ENCODE results near the gene DCAF10.
"Not testable (repeated sequence)": the region's sequence is repeated elsewhere in the genome, so short reads cannot be mapped to it uniquely, and the experiment has no call there.

DCAF10 gene

GRCh38 chr9:37800631-37801286, at the start of gene DCAF10:
TSS of gene DCAF10 (plus strand) at chr9:37800797. CDS start at chr9:37800867, 70 bp downstream.
- peak; percentile 95 for DNase-seq (ENCODE audit: low spot score)

GRCh38 chr9:37751186-37751585, 49.4 kb upstream of the DCAF10 start:
- no peak for DNase-seq (ENCODE audit: low spot score)

- not testable (repeated sequence) for DNase-seq (ENCODE audit: low spot score)
These were observed 48.9 kb upstream of the DCAF10 start for GRCh38 chr9:37751704-37752103.

DNA sequence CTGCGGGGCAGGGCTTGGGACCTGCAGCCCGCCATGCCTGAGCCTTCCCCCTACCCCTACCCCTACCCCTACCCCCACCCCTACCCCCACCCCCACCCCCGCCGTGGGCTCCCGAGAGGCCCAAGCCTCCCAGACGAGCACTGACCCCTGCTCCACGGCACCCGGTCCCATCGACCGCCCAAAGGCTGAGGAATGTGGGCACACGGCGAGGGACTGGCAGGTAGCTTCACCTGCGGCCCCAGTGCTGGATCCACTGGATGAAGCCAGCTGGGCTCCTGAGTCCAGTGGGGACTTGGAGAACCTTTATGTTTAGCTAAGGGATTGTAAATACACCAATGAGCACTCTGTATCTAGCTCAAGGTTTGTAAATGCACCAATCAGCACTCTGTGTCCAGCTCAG, 48.5 kb upstream of the DCAF10 start:
- not testable (repeated sequence) for DNase-seq (ENCODE audit: low spot score)

DNA sequence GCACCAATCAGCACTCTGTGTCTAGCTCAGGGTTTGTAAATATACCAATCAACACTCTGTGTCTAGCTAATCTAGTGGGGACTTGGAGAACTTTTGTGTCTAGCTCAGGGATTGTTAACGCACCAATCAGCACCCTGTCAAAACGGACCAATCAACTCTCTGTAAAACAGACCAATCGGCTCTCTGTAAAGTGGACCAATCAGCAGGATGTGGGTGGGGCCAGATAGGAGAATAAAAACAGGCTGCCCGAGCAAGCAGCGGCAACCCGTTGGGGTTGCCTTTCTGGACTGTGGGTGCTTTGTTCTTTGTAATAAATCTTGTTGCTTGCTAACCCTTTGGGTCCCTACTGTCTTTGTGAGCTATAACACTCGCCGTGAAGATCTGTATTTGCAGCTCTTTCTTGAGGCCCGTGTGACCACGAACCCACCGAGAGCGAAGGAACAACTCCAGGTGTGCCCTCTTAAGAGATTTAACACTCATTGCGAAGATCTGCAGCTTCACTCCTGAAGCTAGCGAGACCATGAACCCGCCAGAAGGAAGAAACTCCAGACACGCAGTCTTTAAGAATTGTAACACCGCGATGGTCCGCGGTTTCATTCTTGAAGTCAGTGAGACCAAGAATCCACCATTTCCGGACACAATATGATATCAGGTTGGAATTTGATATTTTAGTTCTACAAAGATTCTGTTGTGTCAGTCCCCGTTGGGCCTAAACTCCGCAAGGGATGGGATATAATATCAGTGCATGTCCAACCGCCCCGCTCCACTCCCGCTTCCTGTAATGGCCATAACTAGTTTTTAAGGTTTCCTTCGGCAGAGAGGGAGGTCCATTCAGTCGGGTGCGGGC, 47.7 kb upstream of the DCAF10 start:
- DNase-seq (ENCODE audit: low spot score): no peak

GRCh38 chr9:37753489-37754190, 47.0 kb upstream of the DCAF10 start, which contains the start of gene TRMT10B:
TSS of gene TRMT10B (plus strand) at chr9:37753805. CDS start at chr9:37761932, 8,127 bp downstream.
- DNase-seq (ENCODE audit: low spot score): peak; percentile 86

DNA sequence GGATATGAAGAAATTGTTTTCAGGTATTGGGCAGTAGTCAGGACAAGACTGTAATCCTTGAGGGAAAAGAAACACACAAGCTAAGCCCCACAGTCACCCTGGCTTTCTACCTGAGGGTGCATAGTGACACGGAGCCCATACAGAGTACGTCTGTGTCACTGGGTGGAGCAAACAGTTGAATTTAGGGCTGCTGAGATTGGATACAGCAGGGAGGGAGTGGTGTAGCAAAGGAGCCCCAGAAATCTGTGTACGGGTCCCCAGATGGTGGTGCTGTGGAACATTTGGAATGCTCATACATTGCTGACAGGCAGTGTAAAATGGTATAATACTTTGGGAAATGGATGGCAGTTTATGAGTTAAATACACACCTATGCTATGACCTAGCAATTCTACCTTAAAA, 41.9 kb upstream of the DCAF10 start:
- no peak for DNase-seq (ENCODE audit: low spot score)

DNA sequence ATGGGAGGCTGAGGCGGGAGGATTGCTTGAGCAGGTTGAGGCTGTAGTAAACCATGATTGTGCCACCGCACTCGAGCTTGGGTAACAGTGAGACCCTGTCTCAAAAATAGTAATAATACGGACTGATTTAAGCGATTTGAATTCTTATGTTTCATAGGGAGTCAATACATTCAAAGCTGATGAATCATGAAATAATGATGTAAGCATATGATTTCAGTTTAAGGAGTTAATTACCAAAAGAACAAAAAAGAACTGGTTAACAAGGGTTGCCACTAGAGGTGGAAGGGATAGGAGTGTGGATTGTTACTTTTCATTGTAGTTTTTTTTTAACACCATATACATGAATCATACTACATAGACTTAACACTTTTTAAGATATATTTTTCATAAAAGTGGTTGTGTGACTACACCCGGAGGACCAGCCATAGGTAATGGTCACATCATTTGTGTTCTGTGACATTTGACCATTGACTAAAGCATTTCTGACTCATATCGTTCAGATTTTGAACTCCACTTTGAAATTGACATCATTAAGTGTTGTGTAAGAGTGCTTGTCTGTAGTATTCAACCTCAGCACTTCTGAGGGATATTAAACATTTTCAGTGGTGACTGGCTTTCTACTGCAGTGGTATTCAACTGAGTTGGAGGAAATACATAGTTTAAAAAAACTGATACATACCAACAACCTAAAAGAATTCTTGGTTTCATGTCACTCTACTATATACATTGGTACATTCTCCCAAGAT, 40.0 kb upstream of the DCAF10 start:
- no peak for DNase-seq (ENCODE audit: low spot score)

DNA sequence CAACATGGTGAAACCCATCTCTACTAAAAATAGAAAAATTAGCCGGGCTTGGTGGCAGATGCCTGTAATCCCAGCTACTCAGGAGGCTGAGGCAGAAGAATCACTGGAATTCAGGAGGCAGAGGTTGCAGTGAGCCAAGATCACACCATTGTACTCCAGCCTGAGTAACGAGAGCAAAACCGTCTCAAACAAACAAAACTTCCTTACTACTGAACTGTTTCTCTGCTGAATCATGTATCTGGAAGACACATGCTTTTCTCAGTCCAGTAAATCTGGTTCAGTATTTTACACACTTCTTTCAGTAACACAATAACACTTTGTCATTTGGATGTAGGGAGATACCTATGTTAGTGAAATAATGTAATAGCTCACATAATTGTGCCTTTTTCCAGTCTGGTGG, 39.1 kb upstream of the DCAF10 start:
- no peak for DNase-seq (ENCODE audit: low spot score)

- not testable (repeated sequence) for DNase-seq (ENCODE audit: low spot score)
These were observed 35.3 kb upstream of the DCAF10 start for GRCh38 chr9:37765263-37765662.

- DNase-seq (ENCODE audit: low spot score): no peak
These were observed 31.3 kb upstream of the DCAF10 start for GRCh38 chr9:37769306-37769705.

DNA sequence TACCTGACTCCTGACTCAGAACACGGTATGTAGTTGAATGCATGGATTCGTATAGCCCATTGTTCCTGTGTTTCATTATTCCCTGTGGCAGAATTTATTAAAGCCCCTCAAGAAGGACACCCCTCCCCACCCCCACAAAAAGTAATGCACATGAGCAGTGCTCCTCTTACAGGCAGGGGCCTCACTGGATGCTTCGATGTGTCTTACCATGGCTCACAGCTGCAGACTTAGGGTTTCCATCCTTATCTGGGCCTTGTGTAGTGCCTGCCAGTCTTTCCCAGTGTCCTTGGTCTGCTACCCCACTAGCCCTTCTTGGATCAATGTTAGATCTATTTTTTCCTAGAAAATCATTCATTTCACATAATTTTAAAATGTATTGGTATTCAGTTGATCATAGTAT, 30.6 kb upstream of the DCAF10 start:
- no peak for DNase-seq (ENCODE audit: low spot score)

- no peak for DNase-seq (ENCODE audit: low spot score)
These were observed 25.2 kb upstream of the DCAF10 start for GRCh38 chr9:37775216-37775919.

DNA sequence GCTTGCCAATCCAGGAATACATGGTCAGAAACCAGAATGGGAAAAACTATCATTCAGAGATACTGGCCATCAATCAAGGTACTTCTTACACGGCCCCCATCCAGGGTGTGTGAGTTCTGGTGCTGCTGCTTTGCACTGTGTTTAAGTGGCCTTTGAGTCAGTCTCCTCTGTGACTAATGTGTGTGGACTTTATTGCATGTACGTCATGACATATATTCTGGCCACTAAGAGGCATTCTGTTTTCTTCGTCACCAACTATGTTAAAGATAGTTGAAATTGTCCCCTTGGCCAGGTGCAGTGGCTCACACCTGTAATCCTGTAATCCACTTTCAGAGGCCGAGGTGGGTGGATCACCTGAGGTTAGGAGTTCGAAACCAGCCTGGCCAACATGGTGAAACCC, 24.3 kb upstream of the DCAF10 start:
- no peak for DNase-seq (ENCODE audit: low spot score)

GRCh38 chr9:37778534-37778933, 22.1 kb upstream of the DCAF10 start:
- no peak for DNase-seq (ENCODE audit: low spot score)

- no peak for DNase-seq (ENCODE audit: low spot score)
These were observed 16.3 kb upstream of the DCAF10 start for GRCh38 chr9:37784291-37784615.

- DNase-seq (ENCODE audit: low spot score): peak; percentile 92
These were observed 15.7 kb upstream of the DCAF10 start, which contains the start of gene EXOSC3 for GRCh38 chr9:37784616-37785483. TSS of gene EXOSC3 (minus strand) at chr9:37785064. CDS start at chr9:37785044, 20 bp downstream.

- DNase-seq (ENCODE audit: low spot score): no peak
These were observed 13.5 kb upstream of the DCAF10 start for GRCh38 chr9:37787059-37787458.

- DNase-seq (ENCODE audit: low spot score): no peak
These were observed 12.3 kb upstream of the DCAF10 start for GRCh38 chr9:37788332-37788731.

GRCh38 chr9:37790096-37790495, 10.5 kb upstream of the DCAF10 start:
- no peak for DNase-seq (ENCODE audit: low spot score)

Data from ecto neural progenitor cell (in vitro differentiated cells).